ENCODE data around the gene ARFGEF3. TPM values are rescaled to one million over a fixed set of nuclear protein-coding genes. Genes with fewer than 3 reads are reported as not detected.

Gene ARFGEF3
- polyA plus RNA-seq, 1 of the 3 experiments (the other 2 are of a cell fraction), result not detected

DNA sequence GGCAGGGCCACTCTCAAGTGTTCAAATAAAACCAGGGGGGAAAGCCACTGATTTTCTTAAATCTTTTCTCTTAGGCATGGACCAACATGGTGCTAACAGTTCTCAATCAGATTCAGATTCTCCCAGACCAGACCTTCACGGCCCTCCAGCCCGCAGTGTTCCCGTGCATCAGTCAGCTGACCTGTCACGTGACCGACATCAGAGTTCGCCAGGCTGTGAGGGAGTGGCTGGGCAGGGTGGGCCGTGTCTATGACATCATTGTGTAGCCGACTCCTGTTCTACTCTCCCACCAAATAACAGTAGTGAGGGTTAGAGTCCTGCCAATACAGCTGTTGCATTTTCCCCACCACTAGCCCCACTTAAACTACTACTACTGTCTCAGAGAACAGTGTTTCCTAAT is 174.5 kb downstream of the ARFGEF3 start:
- no peak for TF ChIP-seq GATA2 (CRISPR knock-in tag; IDR thresholded peaks at IDR 0.05)
- no peak for TF ChIP-seq RCOR1 (IDR thresholded peaks at IDR 0.05; ENCODE audit: low read length)
- TF ChIP-seq USF1 (IDR thresholded peaks at IDR 0.05; ENCODE audit: borderline replicate concordance, low read depth), result peak; percentile 78
- Histone ChIP-seq H4K20me1 (ENCODE audit: insufficient read depth) (no peaks in the 10 kb centered on the region), H3K4me1 (ENCODE audit: control insufficient read depth in 1 of 2, insufficient read depth in 2 of 2, low read depth in 1 of 2, low read length in 1 of 2) (no peaks in the 10 kb centered on the region), H3K9me2 (no peaks in the 10 kb centered on the region), H3F3A (replicated peaks; ENCODE audit: insufficient read depth) (no peaks in the 10 kb centered on the region), H2AFZ (ENCODE audit: low read depth) (no peak overlapping the region), H3K4me2 (no peak overlapping the region), H3K27me3 (ENCODE audit: insufficient read depth) (no peaks in the 10 kb centered on the region), H3K36me3 (replicated peaks in 1 of 2; ENCODE audit: control insufficient read depth in 1 of 2, insufficient read depth in 2 of 2, low read length in 1 of 2) (no peaks in the 10 kb centered on the region), H3K9me3 (no peaks in the 10 kb centered on the region), H3K27ac (ENCODE audit: low read depth in 2 of 2, low read length in 1 of 2) (no peak overlapping the region), H3K79me2 (ENCODE audit: insufficient read depth) (no peaks in the 10 kb centered on the region), H3K9ac (no peak overlapping the region), H3K4me3 (ENCODE audit: low read depth in 2 of 2, low read length in 1 of 2) (no peak overlapping the region)
- 31% methylated on average over 6 of the region's 8 CpGs for WGBS (ENCODE audit: low lambda C conversion rate)
- ChIA-PET CTCF (no interaction called here), POLR2A (no interaction called here)
- peak; percentile 14 for DNase-seq

GRCh38 chr6:138337076-138337475 is 175.3 kb downstream of the ARFGEF3 start:
- Histone ChIP-seq H3K4me1 (ENCODE audit: control insufficient read depth in 1 of 2, insufficient read depth in 2 of 2, low read depth in 1 of 2, low read length in 1 of 2) (no peaks in the 10 kb centered on the region), H3K27ac (ENCODE audit: low read depth in 2 of 2, low read length in 1 of 2) (no peak overlapping the region), H3K9me3 (no peaks in the 10 kb centered on the region), H3K9me2 (no peaks in the 10 kb centered on the region), H3K79me2 (ENCODE audit: insufficient read depth) (no peaks in the 10 kb centered on the region), H3K4me3 (ENCODE audit: low read depth in 2 of 2, low read length in 1 of 2) (no peak overlapping the region), H2AFZ (ENCODE audit: low read depth) (no peak overlapping the region), H3K9ac (no peak overlapping the region), H3K4me2 (no peak overlapping the region), H3F3A (replicated peaks; ENCODE audit: insufficient read depth) (no peaks in the 10 kb centered on the region), H3K36me3 (replicated peaks in 1 of 2; ENCODE audit: control insufficient read depth in 1 of 2, insufficient read depth in 2 of 2, low read length in 1 of 2) (no peaks in the 10 kb centered on the region), H4K20me1 (ENCODE audit: insufficient read depth) (no peaks in the 10 kb centered on the region), H3K27me3 (ENCODE audit: insufficient read depth) (no peaks in the 10 kb centered on the region)
- no peak for DNase-seq
- WGBS (ENCODE audit: low lambda C conversion rate), result 43% methylated on average over 4 of the region's 4 CpGs
- TF ChIP-seq YY1 (IDR thresholded peaks at IDR 0.05; ENCODE audit: low read depth) (no peak), EZH2phosphoT487 (IDR thresholded peaks at IDR 0.05; ENCODE audit: borderline replicate concordance, low read depth) (no peak), RAD21 (IDR thresholded peaks at IDR 0.05; ENCODE audit: low read length) (no peak), PBX3 (IDR thresholded peaks at IDR 0.05) (no peak)
- ChIA-PET CTCF (interaction anchor here (1.1 kb wide), 1 partner anchor 68 kb away, joined by 3 read pairs; no protein-coding TSS in a partner anchor), POLR2A (no interaction called here)

- no peak overlapping the region for H3K4me3 ChIP-seq (ENCODE audit: low read depth in 2 of 2, low read length in 1 of 2)
- no peak overlapping the region for H3K27ac ChIP-seq (ENCODE audit: low read depth in 2 of 2, low read length in 1 of 2)
- H3K9me2 ChIP-seq, result no peaks in the 10 kb centered on the region
- DNase-seq, result no peak
- no peaks in the 10 kb centered on the region for H4K20me1 ChIP-seq (ENCODE audit: insufficient read depth)
- no peaks in the 10 kb centered on the region for H3K27me3 ChIP-seq (ENCODE audit: insufficient read depth)
- no peaks in the 10 kb centered on the region for H3F3A ChIP-seq (replicated peaks; ENCODE audit: insufficient read depth)
- no peaks in the 10 kb centered on the region for H3K4me1 ChIP-seq (ENCODE audit: control insufficient read depth in 1 of 2, insufficient read depth in 2 of 2, low read depth in 1 of 2, low read length in 1 of 2)
- no peaks in the 10 kb centered on the region for H3K79me2 ChIP-seq (ENCODE audit: insufficient read depth)
- ChIA-PET CTCF (no interaction called here), POLR2A (no interaction called here)
- no peaks in the 10 kb centered on the region for H3K36me3 ChIP-seq (replicated peaks in 1 of 2; ENCODE audit: control insufficient read depth in 1 of 2, insufficient read depth in 2 of 2, low read length in 1 of 2)
- no peak overlapping the region for H2AFZ ChIP-seq (ENCODE audit: low read depth)
- H3K9me3 ChIP-seq, result no peaks in the 10 kb centered on the region
- 9% methylated on average over 1 of the region's 1 CpG for WGBS (ENCODE audit: low lambda C conversion rate)
- H3K9ac ChIP-seq, result no peak overlapping the region
- no peak overlapping the region for H3K4me2 ChIP-seq
- TF ChIP-seq EP300 (IDR thresholded peaks at IDR 0.05; ENCODE audit: borderline replicate concordance in 1 of 2, low read depth in 1 of 2, low read length in 1 of 2) (no peak), CTCF (IDR thresholded peaks at IDR 0.05) (no peak), FOXM1 (IDR thresholded peaks at IDR 0.05; ENCODE audit: low read depth) (no peak), PBX3 (IDR thresholded peaks at IDR 0.05) (no peak), RXRA (IDR thresholded peaks at IDR 0.05; ENCODE audit: borderline replicate concordance, low read depth) (no peak), RFX5 (IDR thresholded peaks at IDR 0.05; ENCODE audit: low read length) (no peak), TEAD4 (IDR thresholded peaks at IDR 0.05; ENCODE audit: borderline replicate concordance, insufficient read depth) (no peak), REST (IDR thresholded peaks at IDR 0.05; ENCODE audit: low read depth, low read length) (no peak)
Measured at GRCh38 chr6:138339024-138339423, 177.3 kb downstream of the ARFGEF3 start.
